NOMO-1 treated with DMSO at 0.1 percent for 48 hours (cell line): ENCODE results near the gene TNRC18.

Source experiments
- DNase-seq: peaks from one replicate; lab custom pipeline; 2025; ENCODE audit not compliant: unreplicated experiment; lab: John Stamatoyannopoulos, UW

Gene TNRC18

GRCh38 chr7:5408777-5409176, 14.9 kb downstream of the TNRC18 start:
- no peak for DNase-seq

DNA sequence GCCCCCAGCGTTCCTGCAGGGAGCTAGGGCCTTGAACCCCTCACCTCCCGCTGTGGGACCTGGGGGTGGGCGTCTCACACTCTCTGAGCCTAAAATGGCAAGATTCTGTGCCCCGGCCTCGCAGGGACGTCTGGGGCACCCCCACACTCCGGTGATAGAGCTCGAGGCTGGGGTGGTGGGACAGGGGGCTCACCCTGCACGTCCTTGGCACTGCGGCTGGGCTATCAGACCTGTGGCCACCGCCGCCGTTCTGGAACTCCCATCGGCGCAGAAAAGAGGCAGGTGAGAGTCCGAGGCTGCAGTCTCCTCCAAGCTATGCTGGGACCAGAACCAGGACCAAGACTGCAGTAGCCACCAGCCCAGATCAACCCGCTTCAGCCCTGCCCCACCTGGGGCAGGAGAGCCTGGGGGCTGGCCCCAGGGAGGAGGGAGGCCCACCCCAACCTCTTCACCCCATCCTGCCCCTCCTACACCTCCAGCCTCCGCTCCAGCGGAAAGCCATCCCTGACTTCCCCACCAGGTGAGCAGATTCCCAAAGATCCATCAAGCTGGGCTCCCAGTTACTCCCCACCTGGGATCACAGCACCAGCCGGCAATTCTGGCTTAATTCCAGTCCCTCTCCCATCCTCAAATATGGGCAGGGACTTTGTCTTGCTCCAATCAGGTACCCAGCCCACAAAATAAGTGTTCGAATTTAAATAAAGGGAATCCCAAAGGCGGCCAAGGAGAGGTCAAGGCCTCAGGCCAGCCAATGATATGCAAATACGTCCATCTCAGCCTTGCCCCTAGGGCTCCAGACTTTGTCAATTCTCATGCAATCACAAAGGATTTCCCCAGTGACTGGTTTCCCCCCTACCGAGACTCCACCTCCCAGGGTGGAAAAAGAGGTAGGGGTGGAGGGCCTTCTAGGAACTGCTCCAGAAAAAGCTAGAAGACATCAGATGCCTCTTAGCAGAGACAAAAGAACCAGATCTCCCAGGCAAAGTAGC, 16.4 kb downstream of the TNRC18 start:
- no peak for DNase-seq

DNA sequence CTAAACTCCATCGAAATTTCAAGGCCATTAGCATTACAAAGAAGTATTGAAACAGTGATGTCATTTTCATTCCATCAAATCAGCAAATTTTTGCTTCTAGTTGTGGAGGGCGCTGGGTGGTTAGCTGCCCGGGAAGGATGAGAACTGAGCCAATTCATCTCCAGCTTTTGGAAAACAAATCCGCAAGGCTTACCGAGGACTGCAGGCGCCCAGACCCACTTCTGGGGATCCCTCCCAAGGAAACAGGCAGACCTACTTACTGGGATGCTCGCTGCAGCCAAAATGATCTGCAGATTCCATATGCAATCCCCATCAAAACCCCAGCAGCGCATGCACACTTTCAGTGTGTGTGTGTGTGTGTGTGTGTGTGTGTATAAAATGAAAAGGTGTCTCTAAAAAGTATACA, 19.2 kb downstream of the TNRC18 start:
- no peak for DNase-seq

GRCh38 chr7:5403442-5403841, 20.2 kb downstream of the TNRC18 start:
- DNase-seq, result no peak

- DNase-seq, result no peak
Measured at GRCh38 chr7:5397736-5398135, 25.9 kb downstream of the TNRC18 start.

DNA sequence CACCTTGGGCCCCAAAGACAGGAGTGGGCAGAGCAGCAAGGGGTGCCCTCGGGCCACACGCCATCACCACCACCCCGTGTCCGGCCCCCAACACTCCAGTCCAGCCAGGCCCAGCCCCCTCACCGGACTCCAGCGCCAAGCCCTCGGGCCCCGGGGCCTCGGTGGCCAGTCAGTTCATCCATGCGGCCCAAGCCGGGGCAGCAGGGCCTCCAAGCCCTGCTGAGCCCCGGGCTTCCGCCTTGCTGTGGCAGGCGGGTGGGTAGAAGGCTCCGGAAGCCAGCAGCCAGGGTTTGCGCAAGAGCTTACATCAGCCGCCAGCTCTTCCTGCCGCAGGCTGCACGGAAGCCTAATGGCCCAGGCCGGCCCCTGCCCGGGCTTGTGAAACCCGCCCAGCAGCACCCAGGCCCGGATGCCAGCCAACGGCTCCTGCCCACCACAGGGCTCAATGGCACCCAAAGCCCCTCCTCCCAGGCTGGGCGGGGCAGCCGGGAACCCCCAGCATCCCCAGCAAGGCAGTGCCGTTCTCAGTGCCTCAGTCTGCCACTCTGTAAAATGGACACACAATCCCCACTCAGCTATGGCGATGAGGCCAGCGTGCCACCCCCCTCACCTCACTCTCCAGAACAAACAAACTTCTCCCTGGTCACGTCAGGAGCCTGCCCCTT, 26.5 kb downstream of the TNRC18 start:
- DNase-seq, result peak; percentile 98

DNA sequence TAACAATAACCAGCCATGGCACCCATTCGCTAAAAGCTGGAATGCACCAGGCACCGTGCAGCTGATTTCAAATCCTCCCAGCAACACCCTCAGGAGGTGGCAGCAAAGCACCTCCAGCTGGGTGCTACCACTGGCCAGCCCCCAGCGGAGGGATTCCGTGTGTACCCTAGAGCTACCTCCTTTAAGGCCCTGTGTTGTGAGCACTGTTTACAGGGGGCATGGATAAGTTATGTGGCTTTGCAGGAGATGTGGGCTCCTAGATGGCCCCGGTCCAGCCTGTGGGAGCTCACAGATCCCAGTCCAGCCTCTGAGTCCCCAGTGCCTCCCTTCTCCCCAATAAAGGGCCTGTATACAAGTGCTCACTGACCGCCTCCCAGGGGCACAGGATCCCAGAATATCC, 27.1 kb downstream of the TNRC18 start:
- peak; percentile 66 for DNase-seq

GRCh38 chr7:5395246-5395645, 28.4 kb downstream of the TNRC18 start:
- DNase-seq, result no peak

GRCh38 chr7:5394264-5395105, 29.1 kb downstream of the TNRC18 start:
- no peak for DNase-seq

DNA sequence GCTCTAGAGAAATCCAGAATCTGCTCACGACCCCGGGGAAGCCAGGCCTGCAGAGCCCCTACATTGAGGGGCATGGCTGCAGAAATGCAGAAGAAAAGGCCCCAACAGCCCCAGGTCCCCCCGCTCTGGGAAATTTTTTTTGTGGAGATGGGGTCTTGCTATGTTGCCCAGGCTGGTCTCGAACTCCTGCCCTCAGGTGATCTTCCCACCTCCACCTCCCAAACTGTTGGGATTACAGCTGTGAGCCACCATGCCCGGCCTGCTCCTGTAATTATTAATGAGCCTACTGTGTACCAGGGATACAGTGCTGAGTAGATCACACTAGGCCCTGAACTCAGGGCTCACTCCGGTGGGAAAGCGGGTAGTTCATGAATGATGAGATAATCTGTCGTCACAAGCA, 29.9 kb downstream of the TNRC18 start:
- DNase-seq, result no peak

DNA sequence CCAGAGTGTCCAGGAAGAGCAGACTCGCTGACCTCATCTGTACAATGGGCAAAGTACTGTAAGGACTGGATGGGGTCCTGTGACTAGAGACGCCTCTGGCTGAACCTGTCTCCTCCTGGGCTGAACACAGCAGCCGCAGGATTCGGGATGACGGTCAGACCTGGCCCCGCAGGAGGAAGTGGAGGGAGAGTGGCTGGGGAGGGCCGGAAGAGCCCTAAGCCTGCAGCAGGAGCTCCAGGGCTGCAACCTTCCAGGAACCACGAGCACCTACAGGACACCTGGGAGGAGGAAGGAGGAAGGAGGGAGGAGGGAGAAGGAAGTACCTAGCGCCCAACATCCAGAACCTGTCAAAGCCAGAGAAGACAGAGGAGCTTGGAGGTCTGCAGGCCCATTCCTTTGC, 30.3 kb downstream of the TNRC18 start:
- no peak for DNase-seq

DNA sequence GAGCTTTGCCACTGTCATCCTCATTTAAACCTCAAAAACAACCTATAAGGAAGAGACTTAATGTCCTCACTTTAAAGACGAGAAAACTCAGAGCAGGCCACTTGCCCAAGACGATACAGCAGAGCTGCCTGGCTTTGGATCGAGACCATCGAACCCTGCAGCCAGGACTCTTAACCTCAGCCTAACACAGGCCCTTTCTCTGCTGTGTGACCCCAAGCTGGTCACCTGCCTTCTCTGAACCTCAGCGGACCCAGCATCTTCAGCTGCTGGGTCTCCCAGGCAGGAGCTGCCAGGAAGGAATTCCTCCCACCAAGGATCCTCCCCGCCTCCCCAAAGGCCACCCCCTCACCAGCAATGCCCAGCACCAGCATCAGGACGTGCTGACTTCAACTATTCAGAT, 32.7 kb downstream of the TNRC18 start:
- DNase-seq, result no peak

GRCh38 chr7:5388905-5389433, 34.7 kb downstream of the TNRC18 start:
- no peak for DNase-seq

DNA sequence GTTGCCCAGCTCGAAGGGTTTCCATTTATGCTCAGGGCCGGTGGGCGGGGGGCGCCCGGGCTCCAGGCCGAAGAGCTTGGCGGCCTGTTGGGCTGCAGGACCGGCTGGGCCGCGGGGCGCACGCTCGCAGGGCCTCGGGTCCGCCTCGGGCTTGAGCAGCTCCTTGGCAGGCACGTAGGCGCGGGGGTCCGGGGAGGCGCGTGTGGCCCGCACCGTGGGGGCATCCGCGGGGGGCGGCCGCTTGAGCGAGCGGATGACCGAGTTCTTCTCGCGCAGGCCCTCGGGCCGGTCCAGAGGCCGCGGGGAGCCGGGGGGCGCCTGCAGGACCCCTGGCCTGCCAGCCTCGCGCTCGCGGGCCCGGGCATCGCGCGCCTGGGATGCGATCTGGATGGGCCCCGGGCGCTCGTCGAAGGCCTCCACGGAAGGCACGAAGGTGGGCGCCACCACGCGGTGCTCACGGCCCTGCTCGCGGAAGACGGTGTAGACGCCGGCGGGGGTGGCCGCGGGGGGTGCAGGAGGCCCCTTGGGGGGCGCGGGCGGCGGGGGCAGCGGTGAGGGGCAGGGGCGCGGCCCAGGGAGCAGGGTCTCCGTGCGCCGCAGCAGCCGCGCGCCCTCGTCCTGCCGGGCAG, 35.2 kb downstream of the TNRC18 start:
- no peak for DNase-seq

DNA sequence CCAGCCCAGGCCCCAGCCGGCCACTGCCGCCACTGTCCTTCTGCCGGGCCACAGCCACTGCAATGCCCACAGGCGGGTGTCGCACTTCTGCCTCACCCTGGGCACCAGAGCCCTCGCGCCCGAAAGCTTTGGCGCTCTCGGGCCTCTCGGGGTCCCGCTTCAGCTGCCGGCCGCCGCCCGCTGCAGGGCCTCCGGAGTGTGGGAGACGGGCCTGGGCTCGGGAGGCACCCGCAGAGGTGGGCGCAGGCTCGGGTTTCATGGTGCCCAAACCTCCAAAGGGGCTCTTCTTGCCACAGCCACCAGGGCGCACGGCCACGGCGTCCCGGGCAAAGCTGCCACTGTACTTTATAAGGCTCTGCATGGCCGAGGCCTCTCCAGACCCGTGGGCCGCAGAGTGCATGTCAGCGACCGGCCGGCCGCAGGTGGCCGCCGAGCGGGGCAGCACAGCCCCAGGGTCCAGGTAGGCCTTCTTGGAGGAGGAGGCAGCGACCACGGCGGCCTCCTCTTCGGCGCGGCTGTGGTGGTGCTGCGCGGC, 35.9 kb downstream of the TNRC18 start:
- no peak for DNase-seq

GRCh38 chr7:5384618-5385017, 39.0 kb downstream of the TNRC18 start:
- no peak for DNase-seq

DNA sequence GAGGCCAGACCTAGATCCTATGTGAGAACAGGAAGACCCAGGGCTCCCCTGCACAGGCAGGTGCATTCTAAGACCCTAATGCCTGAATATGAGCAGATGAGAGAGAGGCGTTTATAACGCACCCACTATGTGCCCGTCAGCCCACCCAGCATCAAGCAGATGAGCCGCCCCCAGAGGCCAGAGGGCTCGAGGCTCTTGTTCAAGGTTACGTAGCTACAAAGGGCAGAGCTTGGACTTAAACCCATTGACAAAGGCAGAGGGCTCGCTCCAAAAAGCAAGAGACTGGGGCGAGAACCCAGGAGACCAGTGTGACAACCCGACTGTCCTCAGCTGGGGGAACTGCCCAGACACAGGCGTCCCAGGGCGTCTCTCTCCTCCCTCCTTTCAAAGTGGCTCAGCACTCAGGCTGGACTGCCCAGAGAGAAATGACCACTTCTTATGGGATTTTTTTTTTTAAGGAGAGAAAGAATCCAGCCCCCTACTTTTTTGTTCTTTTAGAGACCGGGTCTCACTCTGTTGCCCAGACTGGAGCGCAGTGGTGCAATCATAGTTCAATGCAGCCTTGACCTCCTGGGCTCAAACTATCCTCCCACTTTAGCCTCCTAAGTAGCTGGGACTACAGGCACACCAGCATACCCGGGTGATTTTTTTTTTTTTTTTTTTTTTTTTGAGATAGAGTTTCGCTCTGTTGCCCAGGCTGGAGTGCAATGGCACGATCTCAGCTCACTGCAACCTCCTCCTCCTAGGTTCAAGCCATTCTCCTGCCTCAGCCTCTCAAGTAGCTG, 40.1 kb downstream of the TNRC18 start:
- no peak for DNase-seq

GRCh38 chr7:5382281-5382892, 41.2 kb downstream of the TNRC18 start:
- DNase-seq, result no peak

- no peak for DNase-seq
Measured at GRCh38 chr7:5381071-5381772, 42.4 kb downstream of the TNRC18 start.
